Ishikawa (cell line): ENCODE results near the gene CTNND2.

Experiments
- CEBPB ChIP-seq: IDR thresholded peaks from 2 replicates; pipeline ENCODE4 v1.6.1; 2012
- CREB1 ChIP-seq: IDR thresholded peaks from 2 replicates; pipeline ENCODE4 v1.6.1; 2012; ENCODE audit warnings: low read depth
- EGR1 ChIP-seq: IDR thresholded peaks from 2 replicates; pipeline ENCODE4 v1.6.1; 2012
- EP300 ChIP-seq: IDR thresholded peaks from 2 replicates; pipeline ENCODE4 v1.6.1; 2012; ENCODE audit warnings: borderline replicate concordance
- FOXM1 ChIP-seq: IDR thresholded peaks from 2 replicates; pipeline ENCODE4 v1.6.1; 2012; ENCODE audit warnings: low read depth, borderline replicate concordance
- MAX ChIP-seq: IDR thresholded peaks from 2 replicates; pipeline ENCODE4 v1.6.1; 2012
- NFIC ChIP-seq: IDR thresholded peaks from 2 replicates; pipeline ENCODE4 v1.6.1; 2012
- RAD21 ChIP-seq: IDR thresholded peaks from 2 replicates; pipeline ENCODE4 v1.6.1; 2012; ENCODE audit warnings: low read depth
- TAF1 ChIP-seq: IDR thresholded peaks from 2 replicates; pipeline ENCODE4 v1.6.1; 2012; ENCODE audit warnings: low read depth, mild to moderate bottlenecking
- TCF12 ChIP-seq: IDR thresholded peaks from 2 replicates; pipeline ENCODE4 v1.6.1; 2012; ENCODE audit warnings: low read depth
- TEAD4 ChIP-seq: IDR thresholded peaks from 2 replicates; pipeline ENCODE4 v1.6.1; 2012
- USF1 ChIP-seq: IDR thresholded peaks from 2 replicates; pipeline ENCODE4 v1.6.1; 2012
- YY1 ChIP-seq: IDR thresholded peaks from 2 replicates; pipeline ENCODE4 v1.6.1; 2012; ENCODE audit warnings: low read depth
- ZBTB7A ChIP-seq: IDR thresholded peaks from 2 replicates; pipeline ENCODE4 v1.6.1; 2012; ENCODE audit warnings: low read depth
- TF ChIP-seq, protein P1 (sequence below): IDR thresholded peaks from 2 replicates; pipeline ENCODE4 v1.6.1; 2012; ENCODE audit warnings: low read depth, mild to moderate bottlenecking

The CTNND2 gene

GRCh38 chr5:11427569-11427968 lies 476.7 kb downstream of the CTNND2 start:
- TF ChIP-seq EGR1 (no peak), TAF1 (no peak), TEAD4 (no peak), CREB1 (no peak), FOXM1 (no peak), RAD21 (no peak), ZBTB7A (no peak), USF1 (no peak), EP300 (no peak), CEBPB (no peak), YY1 (no peak), NFIC (no peak), TCF12 (no peak), MAX (no peak)
- TF ChIP-seq, protein P1, sequence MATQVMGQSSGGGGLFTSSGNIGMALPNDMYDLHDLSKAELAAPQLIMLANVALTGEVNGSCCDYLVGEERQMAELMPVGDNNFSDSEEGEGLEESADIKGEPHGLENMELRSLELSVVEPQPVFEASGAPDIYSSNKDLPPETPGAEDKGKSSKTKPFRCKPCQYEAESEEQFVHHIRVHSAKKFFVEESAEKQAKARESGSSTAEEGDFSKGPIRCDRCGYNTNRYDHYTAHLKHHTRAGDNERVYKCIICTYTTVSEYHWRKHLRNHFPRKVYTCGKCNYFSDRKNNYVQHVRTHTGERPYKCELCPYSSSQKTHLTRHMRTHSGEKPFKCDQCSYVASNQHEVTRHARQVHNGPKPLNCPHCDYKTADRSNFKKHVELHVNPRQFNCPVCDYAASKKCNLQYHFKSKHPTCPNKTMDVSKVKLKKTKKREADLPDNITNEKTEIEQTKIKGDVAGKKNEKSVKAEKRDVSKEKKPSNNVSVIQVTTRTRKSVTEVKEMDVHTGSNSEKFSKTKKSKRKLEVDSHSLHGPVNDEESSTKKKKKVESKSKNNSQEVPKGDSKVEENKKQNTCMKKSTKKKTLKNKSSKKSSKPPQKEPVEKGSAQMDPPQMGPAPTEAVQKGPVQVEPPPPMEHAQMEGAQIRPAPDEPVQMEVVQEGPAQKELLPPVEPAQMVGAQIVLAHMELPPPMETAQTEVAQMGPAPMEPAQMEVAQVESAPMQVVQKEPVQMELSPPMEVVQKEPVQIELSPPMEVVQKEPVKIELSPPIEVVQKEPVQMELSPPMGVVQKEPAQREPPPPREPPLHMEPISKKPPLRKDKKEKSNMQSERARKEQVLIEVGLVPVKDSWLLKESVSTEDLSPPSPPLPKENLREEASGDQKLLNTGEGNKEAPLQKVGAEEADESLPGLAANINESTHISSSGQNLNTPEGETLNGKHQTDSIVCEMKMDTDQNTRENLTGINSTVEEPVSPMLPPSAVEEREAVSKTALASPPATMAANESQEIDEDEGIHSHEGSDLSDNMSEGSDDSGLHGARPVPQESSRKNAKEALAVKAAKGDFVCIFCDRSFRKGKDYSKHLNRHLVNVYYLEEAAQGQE, result no peak

DNA sequence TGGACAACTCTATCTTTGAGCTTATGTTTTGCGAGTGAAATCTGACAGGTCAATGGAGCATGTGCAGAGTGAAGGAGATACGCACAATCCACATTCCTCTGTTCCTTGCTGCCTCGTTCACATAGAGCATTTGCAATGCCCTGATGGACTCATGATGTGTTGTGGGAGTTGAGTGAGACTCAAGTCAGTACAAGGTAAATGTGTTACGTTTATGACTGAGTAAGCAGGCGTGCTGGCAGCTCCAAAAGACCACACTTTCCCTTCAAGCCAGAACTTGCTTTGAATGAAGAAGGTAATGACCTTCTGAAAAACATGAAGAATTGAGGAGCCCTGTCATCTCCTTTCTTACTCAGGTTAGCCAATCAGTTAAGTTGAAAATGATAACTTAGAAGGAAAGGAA lies 477.8 kb downstream of the CTNND2 start:
- TF ChIP-seq CREB1 (no peak), NFIC (no peak), EGR1 (no peak), TAF1 (no peak), EP300 (no peak), TEAD4 (no peak), FOXM1 (no peak), MAX (no peak), USF1 (no peak)
- TF ChIP-seq, protein P1, result no peak

DNA sequence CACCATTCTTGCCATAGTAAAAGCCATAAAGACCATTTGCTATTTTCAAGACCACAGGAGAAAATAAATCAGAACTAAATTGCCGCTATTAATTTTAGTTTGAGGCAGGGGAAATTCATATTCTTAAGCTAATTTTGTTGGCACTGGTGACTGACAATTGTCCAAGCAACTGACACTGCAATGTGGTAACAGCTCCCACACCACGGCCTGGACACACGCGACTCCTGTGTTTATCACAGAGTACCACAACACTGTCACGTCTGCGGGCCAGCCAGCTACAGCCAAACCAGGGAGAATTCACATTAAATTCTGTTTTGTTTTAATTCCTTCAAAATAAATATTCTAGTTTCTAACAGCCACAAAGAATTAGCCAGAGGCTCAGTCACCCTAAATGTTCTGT lies 481.9 kb downstream of the CTNND2 start:
- TF ChIP-seq MAX (no peak), ZBTB7A (no peak), TEAD4 (no peak), EGR1 (no peak), FOXM1 (no peak)
- TF ChIP-seq, protein P1, result no peak

DNA sequence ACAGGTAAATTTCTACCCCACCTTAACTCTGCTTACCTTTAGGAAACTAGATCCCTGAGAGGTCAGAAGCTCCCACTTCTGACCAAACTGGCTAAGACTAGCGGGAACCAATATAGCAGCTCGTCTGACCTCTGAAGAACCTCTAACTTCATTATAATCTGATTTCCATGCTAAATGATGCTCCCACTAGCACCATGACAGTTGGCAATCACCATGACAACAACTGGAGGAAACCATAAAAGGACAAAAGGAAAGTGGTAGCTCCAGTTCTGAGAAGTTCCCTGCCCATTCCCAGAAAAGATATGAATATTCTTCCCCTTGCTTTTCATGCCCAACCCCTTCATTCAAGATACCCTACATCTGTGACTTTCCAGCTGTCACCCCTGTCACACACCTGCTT lies 483.3 kb downstream of the CTNND2 start:
- TF ChIP-seq USF1 (no peak), CREB1 (no peak), YY1 (no peak), EGR1 (no peak), CEBPB (no peak), TAF1 (no peak), TCF12 (no peak), FOXM1 (no peak), RAD21 (no peak), ZBTB7A (no peak), NFIC (no peak), EP300 (no peak), MAX (no peak), TEAD4 (no peak)
- TF ChIP-seq, protein P1, result no peak
